GM18498 (cell line): ENCODE results near the gene THAP5.

ENCODE experiments used
- ATAC-seq: cut with Tn5 transposase; IDR thresholded peaks from one replicate; pipeline ENCODE4 v1.9.1; 2021; ENCODE audit warnings: mild to moderate bottlenecking, moderate library complexity; ENCODE audit not compliant: unreplicated experiment

THAP5 gene

GRCh38 chr7:108535744-108536143, 33.8 kb downstream of the THAP5 start:
- no peak for ATAC-seq

GRCh38 chr7:108535257-108535656, 34.2 kb downstream of the THAP5 start:
- no peak for ATAC-seq

- ATAC-seq, result no peak
These were observed 35.8 kb downstream of the THAP5 start for GRCh38 chr7:108533712-108534111.

GRCh38 chr7:108529341-108529740, 40.2 kb downstream of the THAP5 start:
- ATAC-seq, result no peak

GRCh38 chr7:108528183-108528712, 41.3 kb downstream of the THAP5 start:
- no peak for ATAC-seq

- ATAC-seq, result no peak
These were observed 42.8 kb downstream of the THAP5 start for GRCh38 chr7:108526768-108527017.

GRCh38 chr7:108525985-108526767, 43.3 kb downstream of the THAP5 start, which contains the start of gene PNPLA8:
PNPLA8 (minus strand) TSS chr7:108526135; CDS start chr7:108515491, 10,644 bp downstream.
- ATAC-seq, result peak; percentile 94

- ATAC-seq, result peak; percentile 53
These were observed 44.0 kb downstream of the THAP5 start for GRCh38 chr7:108525327-108525984.

- no peak for ATAC-seq
These were observed 46.7 kb downstream of the THAP5 start for GRCh38 chr7:108522780-108523179.

- no peak for ATAC-seq
These were observed 51.6 kb downstream of the THAP5 start for GRCh38 chr7:108517951-108518350.

- no peak for ATAC-seq
These were observed 53.9 kb downstream of the THAP5 start for GRCh38 chr7:108515630-108516029.

GRCh38 chr7:108515013-108515412, 54.5 kb downstream of the THAP5 start:
- ATAC-seq, result no peak
